ENCODE measurements around the gene SPATA20.

SPATA20 gene

GRCh38 chr17:50540560-50541401, 6.2 kb upstream of the SPATA20 start:
- no peak for DNase-seq

- DNase-seq, result no peak
Observed at GRCh38 chr17:50541402-50541715, 5.6 kb upstream of the SPATA20 start.

GRCh38 chr17:50541716-50542688, 5.0 kb upstream of the SPATA20 start:
- DNase-seq, result peak; percentile 80

GRCh38 chr17:50542795-50543774, 3.9 kb upstream of the SPATA20 start:
- DNase-seq, result peak; percentile 81

- DNase-seq, result no peak
Observed at GRCh38 chr17:50544516-50544915, 2.5 kb upstream of the SPATA20 start.

- no peak for DNase-seq
Observed at GRCh38 chr17:50545311-50545710, 1.7 kb upstream of the SPATA20 start.

- no peak for DNase-seq
Observed at GRCh38 chr17:50546701-50547034, 306 bp upstream of the SPATA20 start.

- DNase-seq, result no peak
Observed at GRCh38 chr17:50547736-50548083, 736 bp downstream of the SPATA20 start.

- no peak for DNase-seq
Observed at GRCh38 chr17:50548831-50549230, 1.9 kb downstream of the SPATA20 start.

- DNase-seq, result no peak
Observed at GRCh38 chr17:50549256-50549941, 2.4 kb downstream of the SPATA20 start.

- DNase-seq, result no peak
Observed at GRCh38 chr17:50549969-50550368, 3.0 kb downstream of the SPATA20 start.

GRCh38 chr17:50550661-50551432, 3.9 kb downstream of the SPATA20 start:
- peak; percentile 80 for DNase-seq

- DNase-seq, result no peak
Observed at GRCh38 chr17:50551433-50551815, 4.5 kb downstream of the SPATA20 start.

GRCh38 chr17:50551884-50552283, 4.9 kb downstream of the SPATA20 start:
- no peak for DNase-seq

GRCh38 chr17:50554201-50554600, 7.2 kb downstream of the SPATA20 start:
- DNase-seq, result no peak

- DNase-seq, result no peak
Observed at GRCh38 chr17:50556803-50557202, 9.8 kb downstream of the SPATA20 start.

GRCh38 chr17:50557630-50558029, 10.7 kb downstream of the SPATA20 start:
- DNase-seq, result no peak

GRCh38 chr17:50558091-50558490, 11.1 kb downstream of the SPATA20 start:
- DNase-seq, result no peak

GRCh38 chr17:50558581-50558940, 11.6 kb downstream of the SPATA20 start:
- no peak for DNase-seq

GRCh38 chr17:50558941-50559614, 12.1 kb downstream of the SPATA20 start:
- no peak for DNase-seq

- peak; percentile 16 for DNase-seq
Observed at GRCh38 chr17:50559674-50560184, 12.8 kb downstream of the SPATA20 start.
